H1 (cell line): ENCODE data around the gene NID1.

Experiments used
- BACH1 ChIP-seq: IDR thresholded peaks from 2 replicates; pipeline ENCODE4 v1.6.1; 2012; ENCODE audit warnings: low read length, improper control_type of control experiment
- KDM1A ChIP-seq: fragments of 200-600, 300-600 bp; sonication (generic); IDR thresholded peaks from 2 replicates; pipeline ENCODE4 v1.7.1; 2016; ENCODE audit warnings: mild to moderate bottlenecking, low read length, borderline replicate concordance
- RFX5 ChIP-seq: IDR thresholded peaks from 2 replicates; pipeline ENCODE4 v1.6.1; 2011; ENCODE audit warnings: low read depth, low read length, improper control_type of control experiment, borderline replicate concordance
- SIN3A ChIP-seq, 2 experiments: IDR thresholded peaks in 1 of 2; conservative IDR thresholded peaks in 1 of 2; 2 replicates each; pipeline ENCODE4 v1.6.1; 2011 to 2012; ENCODE audit warnings: low read length in 2 of 2, improper control_type of control experiment in 1 of 2, low read depth in 1 of 2, mild to moderate bottlenecking in 1 of 2
- SUZ12 ChIP-seq: fragments of 200-600 bp; sonication (generic); IDR thresholded peaks from 2 replicates; pipeline ENCODE4 v1.6.1; 2012; ENCODE audit warnings: mild to moderate bottlenecking, inconsistent platforms, low read length, moderate library complexity, mixed read lengths
- TF ChIP-seq, protein P1 (sequence below), 3 experiments: IDR thresholded peaks; 1 replicate in 2 of 3; 2 replicates in 1 of 3; pipeline versions ENCODE4 v1.5.1 to v1.6.1; 2011; ENCODE audit warnings: low read length in 3 of 3, mild to moderate bottlenecking in 3 of 3, inconsistent platforms in 2 of 3, low read depth in 1 of 3, moderate library complexity in 1 of 3; ENCODE audit not compliant: insufficient read depth in 1 of 3; ENCODE audit errors: control extremely low read depth in 1 of 3
- TF ChIP-seq, protein P2 (sequence below): IDR thresholded peaks from 2 replicates; pipeline ENCODE4 v1.6.1; 2012; ENCODE audit warnings: inconsistent platforms

DNA sequence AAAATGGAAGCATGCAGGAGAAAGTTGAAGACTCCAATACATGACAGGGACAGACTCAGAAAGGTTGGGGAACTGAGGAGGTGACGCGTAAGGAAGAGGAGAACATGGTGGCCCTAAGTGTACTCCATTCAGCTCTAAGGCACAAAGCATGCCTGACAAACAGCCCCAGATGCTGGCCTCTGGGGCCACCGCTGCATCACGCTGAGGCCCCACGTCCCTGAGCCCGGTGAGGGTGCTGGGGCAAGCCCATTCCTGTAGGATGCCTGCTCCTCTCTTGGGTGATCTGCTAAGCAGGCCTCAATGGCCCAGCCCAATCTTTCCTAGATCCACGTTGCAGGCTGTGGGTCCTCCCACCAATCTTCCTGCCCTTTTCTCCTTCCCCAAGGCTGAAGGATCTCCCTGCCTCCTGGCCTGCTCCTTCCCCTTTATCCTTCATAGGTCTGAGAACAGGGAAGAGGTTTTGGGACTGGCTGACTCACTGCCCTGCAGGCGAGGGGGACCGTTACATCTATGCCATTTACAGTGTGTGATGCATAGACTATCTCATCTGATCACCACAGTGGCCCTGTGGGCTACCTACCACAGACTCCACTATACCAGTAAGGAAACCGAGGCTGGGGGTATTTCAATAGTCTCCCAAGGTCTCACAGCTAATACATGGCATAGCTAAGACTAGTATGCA is 16.8 kb upstream of the NID1 start:
- TF ChIP-seq KDM1A (no peak), BACH1 (no peak), SIN3A (conservative IDR thresholded peaks at IDR 0.05 in 1 of 2, IDR thresholded peaks at IDR 0.05 in 1 of 2; ENCODE audit: low read depth in 1 of 2, low read length in 2 of 2) (no peak), RFX5 (no peak), SUZ12 (no peak)
- TF ChIP-seq, protein P1, sequence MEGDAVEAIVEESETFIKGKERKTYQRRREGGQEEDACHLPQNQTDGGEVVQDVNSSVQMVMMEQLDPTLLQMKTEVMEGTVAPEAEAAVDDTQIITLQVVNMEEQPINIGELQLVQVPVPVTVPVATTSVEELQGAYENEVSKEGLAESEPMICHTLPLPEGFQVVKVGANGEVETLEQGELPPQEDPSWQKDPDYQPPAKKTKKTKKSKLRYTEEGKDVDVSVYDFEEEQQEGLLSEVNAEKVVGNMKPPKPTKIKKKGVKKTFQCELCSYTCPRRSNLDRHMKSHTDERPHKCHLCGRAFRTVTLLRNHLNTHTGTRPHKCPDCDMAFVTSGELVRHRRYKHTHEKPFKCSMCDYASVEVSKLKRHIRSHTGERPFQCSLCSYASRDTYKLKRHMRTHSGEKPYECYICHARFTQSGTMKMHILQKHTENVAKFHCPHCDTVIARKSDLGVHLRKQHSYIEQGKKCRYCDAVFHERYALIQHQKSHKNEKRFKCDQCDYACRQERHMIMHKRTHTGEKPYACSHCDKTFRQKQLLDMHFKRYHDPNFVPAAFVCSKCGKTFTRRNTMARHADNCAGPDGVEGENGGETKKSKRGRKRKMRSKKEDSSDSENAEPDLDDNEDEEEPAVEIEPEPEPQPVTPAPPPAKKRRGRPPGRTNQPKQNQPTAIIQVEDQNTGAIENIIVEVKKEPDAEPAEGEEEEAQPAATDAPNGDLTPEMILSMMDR (IDR thresholded peaks at IDR 0.05; ENCODE audit: control extremely low read depth in 1 of 3, insufficient read depth in 1 of 3, low read depth in 1 of 3, low read length in 3 of 3): no peak
- TF ChIP-seq, protein P2, sequence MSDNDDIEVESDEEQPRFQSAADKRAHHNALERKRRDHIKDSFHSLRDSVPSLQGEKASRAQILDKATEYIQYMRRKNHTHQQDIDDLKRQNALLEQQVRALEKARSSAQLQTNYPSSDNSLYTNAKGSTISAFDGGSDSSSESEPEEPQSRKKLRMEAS: no peak
